Lower leg skin (tissue), 4 donors: Measurements from ENCODE around the gene PEBP1. TPM values are rescaled to one million over a fixed set of nuclear protein-coding genes. Genes with fewer than 3 reads are reported as not detected.
"Not testable (repeated sequence)": the region's sequence is repeated elsewhere in the genome, so short reads cannot be mapped to it uniquely, and the experiment has no call there.

Experiments used
- DNase-seq, 2 donors: peaks; one replicate each; pipeline ENCODE4 v3.0.0-alpha.2; 2019; ENCODE audit warnings: low spot score in 2 of 2
- H3K4me3 ChIP-seq: fragments of 200-600 bp; sonication (generic); 2 replicates; pipeline ENCODE4 v1.5.1; 2017; ENCODE audit warnings: mild to moderate bottlenecking, low read depth; ENCODE audit not compliant: poor library complexity, severe bottlenecking
- CTCF ChIP-seq, 3 donors: fragments of 450-650 bp; IDR thresholded peaks; one replicate each; pipeline ENCODE4 v1.5.1; 2016; ENCODE audit warnings: antibody characterized with exemption in 3 of 3, mild to moderate bottlenecking in 3 of 3, moderate library complexity in 2 of 3
- POLR2A ChIP-seq, 2 donors: fragments of 450-650 bp; IDR thresholded peaks; one replicate each; pipeline ENCODE4 v1.6.1; 2016 to 2017; ENCODE audit warnings: antibody characterized with exemption in 2 of 2, mild to moderate bottlenecking in 1 of 2, moderate library complexity in 1 of 2
- WGBS, 2 donors: methylation state at CpG; one replicate each; pipeline ENCODE4 v1.1.5; 2018; 5-methylcytosine and 5-hydroxymethylcytosine counted together
- intact Hi-C: fragments of 100-400 bp; cut with DNase I; formaldehyde crosslinking; loops from one replicate; pipeline ENCODE4 v1.15.0; 2023; ENCODE audit warnings: low total_unique reads
- total RNA-seq, 4 donors: library from RNA; depleted of rRNA; stranded (reverse); fragments of >200 nt; gene quantifications; one replicate each; pipeline ENCODE4 v1.1.0, GENCODE V29; 2016

Gene PEBP1
- total RNA-seq, 4 donors from 2014 or later, result 192 to 447 (median 328) TPM

GRCh38 chr12:118122264-118122663 lies 13.7 kb upstream of the PEBP1 start:
- DNase-seq, result no peak
- WGBS, 2 donors, result 88 to 96% methylated on average over 6 of the region's 6 CpGs
- intact Hi-C loops, result no loop called here
- TF ChIP-seq CTCF (IDR thresholded peaks at IDR 0.05), result no peak
- no peak for TF ChIP-seq POLR2A (IDR thresholded peaks at IDR 0.05)
- no peak overlapping the region for H3K4me3 ChIP-seq

GRCh38 chr12:118124333-118124874 lies 11.5 kb upstream of the PEBP1 start:
- DNase-seq, result no peak

GRCh38 chr12:118125743-118126118 lies 10.2 kb upstream of the PEBP1 start:
- no peak for DNase-seq
- WGBS, 2 donors, result 90 to 98% methylated on average over 4 of the region's 4 CpGs
- H3K4me3 ChIP-seq, result no peak overlapping the region
- intact Hi-C loops, result no loop called here
- TF ChIP-seq POLR2A (IDR thresholded peaks at IDR 0.05), result no peak
- no peak for TF ChIP-seq CTCF (IDR thresholded peaks at IDR 0.05)

More at GRCh38 chr12:118124333-118124874, 11.5 kb upstream of the PEBP1 start:
- TF ChIP-seq CTCF (IDR thresholded peaks at IDR 0.05) (no peak), POLR2A (IDR thresholded peaks at IDR 0.05) (no peak)
- H3K4me3 ChIP-seq, result no peak overlapping the region
- 93 to 94% methylated on average over 5 of the region's 5 CpGs for WGBS, 2 donors
- intact Hi-C loops, result no loop called here

GRCh38 chr12:118126119-118126757 lies 9.7 kb upstream of the PEBP1 start:
- no peak for DNase-seq
- no peak overlapping the region for H3K4me3 ChIP-seq
- WGBS, 2 donors, result 82 to 87% methylated on average over 13 of the region's 13 CpGs
- intact Hi-C loops, result no loop called here
- TF ChIP-seq CTCF (IDR thresholded peaks at IDR 0.05) (no peak), POLR2A (IDR thresholded peaks at IDR 0.05) (no peak)

GRCh38 chr12:118127867-118128266 lies 8.1 kb upstream of the PEBP1 start:
- no peak for TF ChIP-seq CTCF (IDR thresholded peaks at IDR 0.05)
- no peak for TF ChIP-seq POLR2A (IDR thresholded peaks at IDR 0.05)
- no peak overlapping the region for H3K4me3 ChIP-seq
- WGBS, 2 donors, result 97 to 98% methylated on average over 5 of the region's 5 CpGs
- intact Hi-C loops, result no loop called here
- no peak for DNase-seq

GRCh38 chr12:118129436-118129835 lies 6.5 kb upstream of the PEBP1 start:
- DNase-seq, intact Hi-C loops, H3K4me3 ChIP-seq: not testable (repeated sequence)
- WGBS, 2 donors, result 96 to 97% methylated on average over 5 of the region's 5 CpGs
